HepG2 (cell line): ENCODE results near the gene CCDC88B.

ENCODE experiments used
- CEBPG ChIP-seq: IDR thresholded peaks from 2 replicates; pipeline ENCODE4 v1.6.1; 2016
- IRF2 ChIP-seq: IDR thresholded peaks from 2 replicates; pipeline ENCODE4 v1.6.1; 2018; ENCODE audit warnings: missing genetic modification reagents, missing compliant biosample characterization
- KAT8 ChIP-seq: IDR thresholded peaks from 2 replicates; pipeline ENCODE4 v1.6.1; 2016; ENCODE audit warnings: missing genetic modification reagents, missing compliant biosample characterization
- PLRG1 ChIP-seq: fragments of 450-650 bp; conservative IDR thresholded peaks from 2 replicates; pipeline ENCODE4 v1.6.1; 2016
- ZNF317 ChIP-seq: sonication (generic); formaldehyde crosslinking; IDR thresholded peaks from 2 replicates; pipeline ENCODE4 v1.5.0; 2020; ENCODE audit warnings: mild to moderate bottlenecking, missing genetic modification reagents
- ZNF468 ChIP-seq: sonication (generic); formaldehyde crosslinking; IDR thresholded peaks from 2 replicates; pipeline ENCODE4 v1.8.0; 2022; ENCODE audit warnings: mild to moderate bottlenecking, moderate library complexity, missing genetic modification reagents
- TF ChIP-seq, protein P1 (sequence below), 2 experiments: sonication (generic) in 1 of 2; formaldehyde crosslinking in 1 of 2; IDR thresholded peaks; 2 replicates each; pipeline versions ENCODE4 v1.4.0 to v1.6.1; 2018 to 2020; ENCODE audit warnings: missing genetic modification reagents in 2 of 2, borderline replicate concordance in 1 of 2, low read depth in 1 of 2, mild to moderate bottlenecking in 1 of 2, missing biosample characterization in 1 of 2
- TF ChIP-seq, protein P2 (sequence below): sonication (generic); formaldehyde crosslinking; IDR thresholded peaks from 2 replicates; pipeline ENCODE4 v1.5.0; 2020; ENCODE audit warnings: mild to moderate bottlenecking, missing genetic modification reagents
- TF ChIP-seq, protein P3 (sequence below): IDR thresholded peaks from 2 replicates; pipeline ENCODE4 v1.6.1; 2012; ENCODE audit warnings: inconsistent platforms

DNA sequence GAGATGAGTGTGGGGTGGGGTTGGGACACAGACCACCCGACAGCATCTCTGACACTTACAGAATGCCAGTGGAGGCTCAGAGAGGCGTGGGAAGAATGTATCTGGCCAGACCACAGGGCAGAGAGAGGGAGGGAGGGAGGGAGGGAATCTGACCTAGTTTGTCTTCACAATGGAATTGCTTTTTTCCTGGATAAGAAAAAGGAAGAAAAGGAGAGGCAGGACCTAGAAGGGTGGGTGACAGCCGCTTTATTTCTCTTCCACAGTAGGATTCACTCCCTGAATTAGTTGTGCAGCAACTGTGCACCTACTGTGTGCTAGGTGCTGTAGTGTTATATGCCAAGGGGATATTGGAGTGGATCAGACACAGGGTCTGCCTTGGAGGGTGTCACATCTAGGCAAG, 45.2 kb upstream of the CCDC88B start:
- TF ChIP-seq, protein P1, sequence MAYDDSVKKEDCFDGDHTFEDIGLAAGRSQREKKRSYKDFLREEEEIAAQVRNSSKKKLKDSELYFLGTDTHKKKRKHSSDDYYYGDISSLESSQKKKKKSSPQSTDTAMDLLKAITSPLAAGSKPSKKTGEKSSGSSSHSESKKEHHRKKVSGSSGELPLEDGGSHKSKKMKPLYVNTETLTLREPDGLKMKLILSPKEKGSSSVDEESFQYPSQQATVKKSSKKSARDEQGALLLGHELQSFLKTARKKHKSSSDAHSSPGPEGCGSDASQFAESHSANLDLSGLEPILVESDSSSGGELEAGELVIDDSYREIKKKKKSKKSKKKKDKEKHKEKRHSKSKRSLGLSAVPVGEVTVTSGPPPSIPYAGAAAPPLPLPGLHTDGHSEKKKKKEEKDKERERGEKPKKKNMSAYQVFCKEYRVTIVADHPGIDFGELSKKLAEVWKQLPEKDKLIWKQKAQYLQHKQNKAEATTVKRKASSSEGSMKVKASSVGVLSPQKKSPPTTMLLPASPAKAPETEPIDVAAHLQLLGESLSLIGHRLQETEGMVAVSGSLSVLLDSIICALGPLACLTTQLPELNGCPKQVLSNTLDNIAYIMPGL (CRISPR knock-in tag; IDR thresholded peaks at IDR 0.05; ENCODE audit: borderline replicate concordance in 1 of 2, low read depth in 1 of 2), result no peak
- TF ChIP-seq ZNF317 (CRISPR knock-in tag) (no peak), CEBPG (CRISPR knock-in tag) (no peak), PLRG1 (no peak), ZNF468 (CRISPR knock-in tag) (no peak), KAT8 (CRISPR knock-in tag) (no peak), IRF2 (no peak)
- TF ChIP-seq, protein P2, sequence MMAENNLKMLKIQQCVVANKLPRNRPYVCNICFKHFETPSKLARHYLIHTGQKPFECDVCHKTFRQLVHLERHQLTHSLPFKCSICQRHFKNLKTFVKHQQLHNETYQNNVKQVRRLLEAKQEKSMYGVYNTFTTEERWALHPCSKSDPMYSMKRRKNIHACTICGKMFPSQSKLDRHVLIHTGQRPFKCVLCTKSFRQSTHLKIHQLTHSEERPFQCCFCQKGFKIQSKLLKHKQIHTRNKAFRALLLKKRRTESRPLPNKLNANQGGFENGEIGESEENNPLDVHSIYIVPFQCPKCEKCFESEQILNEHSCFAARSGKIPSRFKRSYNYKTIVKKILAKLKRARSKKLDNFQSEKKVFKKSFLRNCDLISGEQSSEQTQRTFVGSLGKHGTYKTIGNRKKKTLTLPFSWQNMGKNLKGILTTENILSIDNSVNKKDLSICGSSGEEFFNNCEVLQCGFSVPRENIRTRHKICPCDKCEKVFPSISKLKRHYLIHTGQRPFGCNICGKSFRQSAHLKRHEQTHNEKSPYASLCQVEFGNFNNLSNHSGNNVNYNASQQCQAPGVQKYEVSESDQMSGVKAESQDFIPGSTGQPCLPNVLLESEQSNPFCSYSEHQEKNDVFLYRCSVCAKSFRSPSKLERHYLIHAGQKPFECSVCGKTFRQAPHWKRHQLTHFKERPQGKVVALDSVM (CRISPR knock-in tag), result no peak
- TF ChIP-seq, protein P3, sequence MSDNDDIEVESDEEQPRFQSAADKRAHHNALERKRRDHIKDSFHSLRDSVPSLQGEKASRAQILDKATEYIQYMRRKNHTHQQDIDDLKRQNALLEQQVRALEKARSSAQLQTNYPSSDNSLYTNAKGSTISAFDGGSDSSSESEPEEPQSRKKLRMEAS, result no peak
